K562 (cell line): ENCODE data around the gene AURKB. TPM values are rescaled to one million over a fixed set of nuclear protein-coding genes. Genes with fewer than 3 reads are reported as not detected.

Source experiments
- ATF1 ChIP-seq, 2 experiments: fragments of 450-650 bp in 1 of 2; IDR thresholded peaks; 2 replicates each; pipeline ENCODE4 v1.6.1; 2016; ENCODE audit warnings: missing compliant biosample characterization in 1 of 2, missing genetic modification characterization in 1 of 2
- EGR1 ChIP-seq: fragments of 450-650 bp; conservative IDR thresholded peaks from 2 replicates; pipeline ENCODE4 v1.6.1; 2017; ENCODE audit warnings: mild to moderate bottlenecking
- GMEB1 ChIP-seq: fragments of 250-450 bp; sonication (Bioruptor Pico); IDR thresholded peaks from 2 replicates; pipeline ENCODE4 v1.4.0; 2020; ENCODE audit warnings: mild to moderate bottlenecking
- PHF8 ChIP-seq: fragments of 200-600 bp; sonication (generic); IDR thresholded peaks from 2 replicates; pipeline ENCODE4 v1.6.1; 2012; ENCODE audit warnings: mixed run types, mild to moderate bottlenecking, inconsistent platforms, low read length, moderate library complexity, borderline replicate concordance
- RBBP5 ChIP-seq: fragments of 200-600 bp; sonication (generic); IDR thresholded peaks from 2 replicates; pipeline ENCODE4 v1.6.1; 2012; ENCODE audit warnings: borderline replicate concordance, mild to moderate bottlenecking, low read length, control low read depth, inconsistent platforms; ENCODE audit not compliant: insufficient read depth, poor library complexity, severe bottlenecking
- RBM39 ChIP-seq: fragments of 200-400 bp; formaldehyde crosslinking; optimal IDR thresholded peaks from 2 replicates; pipeline ENCODE3; 2018; ENCODE audit warnings: low read depth, low read length
- SOX6 ChIP-seq: fragments of 450-650 bp; IDR thresholded peaks from 2 replicates; pipeline ENCODE4 v1.6.1; 2014; ENCODE audit warnings: mild to moderate bottlenecking
- TCF3 ChIP-seq: sonication (generic); formaldehyde crosslinking; IDR thresholded peaks from 2 replicates; pipeline ENCODE4 v1.4.0; 2020; ENCODE audit warnings: mild to moderate bottlenecking, missing genetic modification reagents
- TSC22D4 ChIP-seq: fragments of 450-650 bp; IDR thresholded peaks from 2 replicates; pipeline ENCODE4 v1.6.1; 2016; ENCODE audit warnings: missing genetic modification characterization, missing biosample characterization, control low read depth
- ZKSCAN1 ChIP-seq: fragments of 150-350 bp; IDR thresholded peaks from 2 replicates; pipeline ENCODE4 v1.6.1; 2016; ENCODE audit warnings: low read depth, low read length
- ZNF263 ChIP-seq: sonication (generic); formaldehyde crosslinking; IDR thresholded peaks from 2 replicates; pipeline ENCODE4 v1.8.0; 2022; ENCODE audit warnings: mild to moderate bottlenecking, missing genetic modification reagents, borderline replicate concordance
- ZNF274 ChIP-seq: IDR thresholded peaks from 2 replicates; pipeline ENCODE4 v1.6.1; 2011; ENCODE audit warnings: low read depth, mild to moderate bottlenecking, low read length, moderate library complexity, borderline replicate concordance
- ZNF507 ChIP-seq: conservative IDR thresholded peaks from 2 replicates; pipeline ENCODE4 v1.6.1; 2017; ENCODE audit warnings: missing genetic modification characterization, missing compliant biosample characterization
- polyA plus RNA-seq, 8 experiments: library from polyadenylated mRNA; depleted of rRNA in 4 of 8; stranded (reverse) in 5 of 8; unstranded in 3 of 8; fragments of >200 nt; fragmentation: Nextera tagmentation in 2 of 8; fragmentation: Illumina TruSeq in 1 of 8; extraction: Ambion mirVana in 2 of 8; extraction: Trizol in 1 of 8; gene quantifications; 2 replicates each; pipeline versions ENCODE4 v1.2.1 to v1.2.3, GENCODE V29; 2011 to 2014; ENCODE audit warnings: inconsistent platforms in 1 of 8, missing spikeins in 1 of 8
- total RNA-seq, 7 experiments: library from RNA; depleted of rRNA in 6 of 7; stranded (reverse); fragments of >200 nt in 6 of 7; fragmentation: Illumina TruSeq in 2 of 7; extraction: Trizol in 2 of 7; gene quantifications; 2 replicates each; pipeline versions ENCODE4 v1.2.1 to v1.2.3, GENCODE V29; 2011 to 2021; ENCODE audit warnings: low replicate concordance in 1 of 7

Gene AURKB
- total and polyA plus RNA-seq, 9 of the 15 experiments (the other 6 are each of a cell fraction or from before 2014, with no cell fraction given), result 27.2 to 114 (median 74.8) TPM

- no peak for TF ChIP-seq RBM39
- no peak for TF ChIP-seq TCF3 (CRISPR knock-in tag)
- peak; percentile 54; the same call in 1 of the 2 replicates for TF ChIP-seq PHF8
- no peak for TF ChIP-seq RBBP5
- no peak for TF ChIP-seq ZKSCAN1
- no peak for TF ChIP-seq ZNF274
- peak; percentile 15; the same call in 1 of the 2 replicates for TF ChIP-seq SOX6
- TF ChIP-seq EGR1, result peak; percentile 24; the same call in 1 of the 2 replicates
- TF ChIP-seq ZNF507 (tag), result no peak
- no peak for TF ChIP-seq TSC22D4 (tag)
- TF ChIP-seq ZNF263 (CRISPR knock-in tag), result no peak
- peak; percentile 30; the same call in 1 of the 2 replicates for TF ChIP-seq GMEB1 (CRISPR knock-in tag)
- TF ChIP-seq ATF1 (CRISPR knock-in tag; IDR thresholded peaks at IDR 0.05), result no peak; the same call in 1 of the 2 replicates
- TF ChIP-seq ATF1 (tag; IDR thresholded peaks at IDR 0.05), result peak; percentile 75
Measured at GRCh38 chr17:8189711-8190477, 20.5 kb downstream of the AURKB start, which contains the start of gene BORCS6 (continued).
